CD8-positive, alpha-beta memory T cell (primary cell): ENCODE results near the gene SMYD3. TPM values are rescaled to one million over a fixed set of nuclear protein-coding genes. Genes with fewer than 3 reads are reported as not detected.

Experiments used
- CTCF ChIA-PET: fragments of 350-600 bp; sonication (Branson Sonifier 250); formaldehyde crosslinking; loops from one replicate; lab custom pipeline; 2021; ENCODE audit warnings: antibody characterized with exemption; lab: Charles Lee
- POLR2A ChIA-PET: fragments of 350-600 bp; sonication (Branson Sonifier 250); formaldehyde crosslinking; loops from one replicate; lab custom pipeline; 2021; ENCODE audit warnings: antibody characterized with exemption; lab: Charles Lee
- DNase-seq, 5 donors: peaks; one replicate each; pipeline versions ENCODE4 v3.0.0 to v3.0.0-alpha.2; 2020 to 2022; ENCODE audit warnings: mixed read lengths in 1 of 5
- H3K27ac ChIP-seq: one replicate; pipeline ENCODE4 v1.7.0; 2013; ENCODE audit warnings: low read depth, mild to moderate bottlenecking, low read length, moderate library complexity
- H3K27me3 ChIP-seq: 2 replicates; pipeline ENCODE4 v1.7.0; 2013; ENCODE audit warnings: low read length, mild to moderate bottlenecking; ENCODE audit not compliant: insufficient read depth, poor library complexity, severe bottlenecking
- H3K36me3 ChIP-seq: 2 replicates; pipeline ENCODE4 v1.7.0; 2013; ENCODE audit warnings: mild to moderate bottlenecking, low read length, moderate library complexity; ENCODE audit not compliant: insufficient read depth
- H3K4me1 ChIP-seq: 2 replicates; pipeline ENCODE4 v1.7.0; 2013; ENCODE audit warnings: mild to moderate bottlenecking, low read length, moderate library complexity; ENCODE audit not compliant: insufficient read depth
- H3K4me3 ChIP-seq: 2 replicates; pipeline ENCODE4 v1.7.0; 2013; ENCODE audit warnings: mild to moderate bottlenecking, low read length
- H3K9me3 ChIP-seq: 2 replicates; pipeline ENCODE4 v1.7.0; 2013; ENCODE audit warnings: mild to moderate bottlenecking, low read length
- H3K27ac Mint-ChIP-seq, 8 donors: one replicate each; pipeline ENCODE4 v1.8.0; 2020 to 2021; ENCODE audit warnings: mixed read lengths in 8 of 8, mild to moderate bottlenecking in 6 of 8, inconsistent platforms in 3 of 8, moderate library complexity in 3 of 8
- H3K27me3 Mint-ChIP-seq, 2 donors: one replicate each; pipeline ENCODE4 v1.8.0; 2020 to 2021; ENCODE audit warnings: mixed read lengths in 2 of 2, mild to moderate bottlenecking in 1 of 2, moderate library complexity in 1 of 2
- H3K36me3 Mint-ChIP-seq, 3 donors: one replicate each; pipeline ENCODE4 v1.8.0; 2020 to 2021; ENCODE audit warnings: mixed read lengths in 3 of 3, inconsistent platforms in 1 of 3, mild to moderate bottlenecking in 1 of 3
- H3K4me1 Mint-ChIP-seq, 3 donors: one replicate each; pipeline ENCODE4 v1.8.0; 2020 to 2021; ENCODE audit warnings: mixed read lengths in 3 of 3, inconsistent platforms in 1 of 3, mild to moderate bottlenecking in 1 of 3
- H3K4me3 Mint-ChIP-seq, 7 donors: one replicate each; pipeline ENCODE4 v1.8.0; 2020 to 2021; ENCODE audit warnings: mixed read lengths in 7 of 7, mild to moderate bottlenecking in 6 of 7, moderate library complexity in 4 of 7, inconsistent platforms in 2 of 7
- H3K9me3 Mint-ChIP-seq, 5 donors: one replicate each; pipeline ENCODE4 v1.8.0; 2020 to 2022; ENCODE audit warnings: mixed read lengths in 5 of 5, mild to moderate bottlenecking in 3 of 5, moderate library complexity in 2 of 5, inconsistent platforms in 1 of 5
- polyA plus RNA-seq: library from polyadenylated mRNA; unstranded; fragments of 300-500 nt; fragmentation: Illumina TruSeq; gene quantifications from one replicate; pipeline ENCODE4 v1.2.3, GENCODE V29; 2021
- total RNA-seq, 2 experiments: library from RNA; stranded (reverse); gene quantifications; one replicate each; pipeline ENCODE4 v1.2.3, GENCODE V29; 2021

The SMYD3 gene
- total and polyA plus RNA-seq, 3 experiments from 2014 or later, result 12.4 to 31.7 (median 14.5) TPM

DNA sequence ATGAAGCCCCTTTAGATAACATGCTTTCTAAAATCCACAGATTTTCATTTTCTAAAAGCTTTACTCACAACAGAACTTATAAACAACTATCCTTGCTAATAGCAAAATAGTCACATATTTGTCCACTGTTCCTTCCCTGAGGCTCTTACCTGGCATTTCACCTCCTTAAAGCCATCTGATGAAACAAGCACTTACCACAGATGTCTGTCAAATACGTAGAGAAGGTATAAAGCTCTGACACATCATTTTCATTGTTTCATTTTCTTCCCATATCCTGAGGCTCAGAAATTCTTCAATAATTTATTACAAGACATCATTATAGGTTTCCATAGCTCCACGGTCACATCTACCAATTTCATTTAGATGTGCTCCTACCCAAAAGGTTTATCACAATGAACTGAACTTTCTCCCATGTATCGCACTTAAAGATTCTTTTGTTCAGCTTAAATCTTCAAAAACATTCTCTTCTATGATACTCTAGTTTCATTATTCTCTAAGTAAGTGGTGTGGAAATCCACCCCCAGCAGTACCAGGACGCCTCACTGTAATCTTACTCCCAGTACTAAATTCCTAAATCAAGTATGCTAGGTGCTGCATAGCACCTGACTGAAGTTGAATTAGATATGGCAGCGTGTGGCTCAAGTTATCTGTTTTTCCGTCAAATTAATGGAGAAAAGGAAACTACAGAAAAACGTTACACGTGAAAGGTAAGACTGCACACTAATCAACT, 569.6 kb downstream of the SMYD3 start:
- POLR2A ChIA-PET, result no interaction called here
- no peak overlapping the region for H3K27ac Mint-ChIP-seq
- DNase-seq, result no peak
- Histone ChIP-seq H3K9me3 (no peaks in the 10 kb centered on the region), H3K27ac (no peak overlapping the region), H3K36me3 (peaks cover 4% of the 10 kb centered on the region), H3K4me1 (no peaks in the 10 kb centered on the region), H3K4me3 (no peak overlapping the region), H3K27me3 (no peaks in the 10 kb centered on the region)
- H3K4me1 Mint-ChIP-seq, result peaks cover 2 to 12% (median 11%) of the 10 kb centered on the region in 3 donors
- peaks cover 0 to 5% (median 3%) of the 10 kb centered on the region in 3 donors for H3K36me3 Mint-ChIP-seq
- no peaks in the 10 kb centered on the region for H3K27me3 Mint-ChIP-seq
- H3K4me3 Mint-ChIP-seq, result no peak overlapping the region
- no peaks in the 10 kb centered on the region for H3K9me3 Mint-ChIP-seq
- CTCF ChIA-PET, result no interaction called here

DNA sequence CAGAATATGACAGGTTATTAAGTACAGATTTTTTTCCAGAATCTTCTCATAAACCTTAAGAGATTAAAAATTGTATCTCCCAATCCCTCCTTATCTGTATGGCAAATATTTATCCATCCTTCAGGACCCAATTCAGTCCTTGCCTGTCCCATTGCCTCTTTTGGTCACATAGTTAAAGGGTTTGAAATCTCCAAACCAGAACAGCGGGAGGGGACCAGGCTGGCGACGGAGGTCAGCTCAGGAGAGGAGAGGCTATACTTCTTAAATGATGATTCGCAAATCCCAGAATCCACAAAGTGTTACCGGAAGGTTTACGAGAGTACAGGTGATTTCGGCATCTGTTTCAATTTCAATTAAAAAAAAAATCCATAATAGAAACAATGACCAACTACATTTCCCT, 572.7 kb downstream of the SMYD3 start:
- no peak overlapping the region for H3K4me3 Mint-ChIP-seq
- Histone ChIP-seq H3K36me3 (peaks cover 4% of the 10 kb centered on the region), H3K9me3 (no peaks in the 10 kb centered on the region), H3K27ac (no peak overlapping the region), H3K4me3 (no peak overlapping the region), H3K4me1 (no peaks in the 10 kb centered on the region), H3K27me3 (no peaks in the 10 kb centered on the region)
- no peak for DNase-seq
- H3K36me3 Mint-ChIP-seq, result peaks cover 7 to 20% (median 8%) of the 10 kb centered on the region in 3 donors
- ChIA-PET CTCF (no interaction called here), POLR2A (no interaction called here)
- H3K27me3 Mint-ChIP-seq, result no peaks in the 10 kb centered on the region
- H3K9me3 Mint-ChIP-seq, result no peaks in the 10 kb centered on the region
- H3K27ac Mint-ChIP-seq, result no peak overlapping the region
- H3K4me1 Mint-ChIP-seq, result no peaks in the 10 kb centered on the region

- Mint-ChIP-seq H3K27me3 (no peaks in the 10 kb centered on the region), H3K4me1 (no peaks in the 10 kb centered on the region), H3K4me3 (no peak overlapping the region), H3K27ac (no peak overlapping the region), H3K36me3 (peaks cover 11 to 24% (median 15%) of the 10 kb centered on the region in 3 donors), H3K9me3 (no peaks in the 10 kb centered on the region)
- Histone ChIP-seq H3K36me3 (peaks cover 4% of the 10 kb centered on the region), H3K9me3 (no peaks in the 10 kb centered on the region), H3K27me3 (no peaks in the 10 kb centered on the region), H3K27ac (no peak overlapping the region), H3K4me1 (no peaks in the 10 kb centered on the region), H3K4me3 (no peak overlapping the region)
- CTCF ChIA-PET, result no interaction called here
- POLR2A ChIA-PET, result no interaction called here
- no peak for DNase-seq
These were observed 573.5 kb downstream of the SMYD3 start for GRCh38 chr1:245933431-245934045.

DNA sequence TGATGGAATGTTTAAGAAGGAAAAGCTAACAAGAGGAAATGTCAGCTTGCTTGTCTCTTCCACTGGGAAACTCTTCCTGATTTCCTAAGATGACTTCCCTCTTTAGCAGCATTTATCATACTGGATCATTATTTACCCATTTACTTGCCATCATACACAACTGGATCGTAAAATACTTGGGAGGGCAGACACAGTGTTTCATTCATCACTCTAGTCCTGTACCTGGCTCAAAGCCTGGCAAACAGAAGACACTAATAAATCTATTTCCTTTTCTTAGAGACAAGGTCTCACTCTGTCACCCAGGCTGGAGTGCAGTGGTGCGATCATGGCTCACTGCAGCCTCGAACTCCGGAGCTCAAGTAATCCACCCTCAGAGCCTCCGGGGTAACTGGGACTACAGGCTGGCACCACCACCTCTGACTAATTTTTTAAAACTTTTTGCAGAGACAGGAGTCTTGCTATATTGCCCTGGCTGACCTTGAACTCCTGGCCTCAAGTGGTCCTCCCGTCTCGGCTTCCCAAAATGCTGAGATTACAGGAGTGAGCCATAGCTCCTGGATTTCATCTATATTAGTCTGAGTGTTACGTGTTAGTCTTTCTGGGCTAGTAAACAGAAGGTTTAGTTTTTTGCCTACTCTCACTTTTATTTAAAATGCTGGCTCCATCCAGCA, 574.6 kb downstream of the SMYD3 start:
- H3K9me3 ChIP-seq, result no peaks in the 10 kb centered on the region
- no peak overlapping the region for H3K27ac ChIP-seq
- Mint-ChIP-seq H3K27ac (no peak overlapping the region), H3K9me3 (no peaks in the 10 kb centered on the region), H3K4me3 (no peak overlapping the region), H3K36me3 (peaks cover 15 to 31% (median 21%) of the 10 kb centered on the region in 3 donors), H3K27me3 (no peaks in the 10 kb centered on the region), H3K4me1 (no peaks in the 10 kb centered on the region)
- CTCF ChIA-PET, result no interaction called here
- POLR2A ChIA-PET, result no interaction called here
- no peak for DNase-seq
- H3K27me3 ChIP-seq, result no peaks in the 10 kb centered on the region
- H3K4me1 ChIP-seq, result no peaks in the 10 kb centered on the region
- H3K4me3 ChIP-seq, result no peak overlapping the region
- H3K36me3 ChIP-seq, result peaks cover 3% of the 10 kb centered on the region

GRCh38 chr1:245931450-245931849, 575.6 kb downstream of the SMYD3 start:
- POLR2A ChIA-PET, result no interaction called here

GRCh38 chr1:245929224-245929623, 577.9 kb downstream of the SMYD3 start:
- no peaks in the 10 kb centered on the region for H3K9me3 Mint-ChIP-seq
- CTCF ChIA-PET, result interaction anchor here (1.2 kb wide), 1 partner anchor 17 kb away, joined by 3 read pairs; no protein-coding TSS in a partner anchor
- POLR2A ChIA-PET, result no interaction called here
- no peaks in the 10 kb centered on the region for H3K27me3 Mint-ChIP-seq
- Histone ChIP-seq H3K4me3 (no peak overlapping the region), H3K27ac (no peak overlapping the region), H3K36me3 (no peaks in the 10 kb centered on the region), H3K27me3 (no peaks in the 10 kb centered on the region), H3K4me1 (no peaks in the 10 kb centered on the region), H3K9me3 (no peaks in the 10 kb centered on the region)
- H3K4me1 Mint-ChIP-seq, result no peaks in the 10 kb centered on the region
- DNase-seq, result no peak
- no peak overlapping the region for H3K4me3 Mint-ChIP-seq
- H3K36me3 Mint-ChIP-seq, result peaks cover 24 to 42% (median 35%) of the 10 kb centered on the region in 3 donors
- H3K27ac Mint-ChIP-seq, result no peak overlapping the region

More at GRCh38 chr1:245931450-245931849, 575.6 kb downstream of the SMYD3 start:
- no peaks in the 10 kb centered on the region for H3K4me1 Mint-ChIP-seq
- peaks cover 15 to 30% (median 27%) of the 10 kb centered on the region in 3 donors for H3K36me3 Mint-ChIP-seq
- H3K4me1 ChIP-seq, result no peaks in the 10 kb centered on the region
- H3K27me3 Mint-ChIP-seq, result no peaks in the 10 kb centered on the region
- CTCF ChIA-PET, result no interaction called here
- H3K4me3 Mint-ChIP-seq, result no peak overlapping the region
- H3K27me3 ChIP-seq, result no peaks in the 10 kb centered on the region
- no peak overlapping the region for H3K4me3 ChIP-seq
- H3K27ac ChIP-seq, result no peak overlapping the region
- no peaks in the 10 kb centered on the region for H3K9me3 Mint-ChIP-seq
- H3K36me3 ChIP-seq, result no peaks in the 10 kb centered on the region
- H3K27ac Mint-ChIP-seq, result no peak overlapping the region
- H3K9me3 ChIP-seq, result no peaks in the 10 kb centered on the region
- DNase-seq, result no peak

GRCh38 chr1:245926888-245927287, 580.2 kb downstream of the SMYD3 start:
- CTCF ChIA-PET, result no interaction called here
- H3K27ac ChIP-seq, result no peak overlapping the region
- Mint-ChIP-seq H3K27me3 (no peaks in the 10 kb centered on the region), H3K9me3 (no peaks in the 10 kb centered on the region), H3K27ac (no peak overlapping the region), H3K4me3 (no peak overlapping the region), H3K4me1 (no peaks in the 10 kb centered on the region), H3K36me3 (peaks cover 30 to 57% (median 37%) of the 10 kb centered on the region in 3 donors)
- H3K9me3 ChIP-seq, result no peaks in the 10 kb centered on the region
- H3K27me3 ChIP-seq, result no peaks in the 10 kb centered on the region
- DNase-seq, result no peak
- POLR2A ChIA-PET, result no interaction called here
- no peaks in the 10 kb centered on the region for H3K36me3 ChIP-seq
- no peak overlapping the region for H3K4me3 ChIP-seq
- no peaks in the 10 kb centered on the region for H3K4me1 ChIP-seq

DNA sequence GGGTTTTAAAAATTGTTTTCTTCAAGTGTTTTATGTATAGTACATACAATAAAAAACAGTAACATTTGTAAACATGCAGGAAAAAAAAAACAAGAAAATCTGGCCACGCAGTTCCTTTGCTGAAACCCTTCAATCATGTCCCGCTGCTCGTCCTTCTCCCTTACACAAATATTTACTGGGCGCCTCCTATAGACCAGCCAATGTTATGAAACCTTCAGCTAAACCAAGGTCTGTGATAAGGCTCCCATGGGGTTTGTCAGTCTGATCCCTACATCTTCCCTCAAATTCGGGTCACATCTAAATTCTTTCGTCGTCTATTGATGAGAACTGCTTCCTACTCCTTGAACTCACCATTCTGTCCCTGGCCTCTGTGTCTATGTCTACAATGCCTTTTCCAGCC, 583.9 kb downstream of the SMYD3 start:
- Mint-ChIP-seq H3K4me1 (no peaks in the 10 kb centered on the region), H3K36me3 (peaks cover 22 to 53% (median 25%) of the 10 kb centered on the region in 3 donors), H3K4me3 (no peak overlapping the region), H3K9me3 (peaks cover 0 to 4% (median 0%) of the 10 kb centered on the region in 5 donors), H3K27me3 (no peaks in the 10 kb centered on the region), H3K27ac (no peak overlapping the region)
- no peaks in the 10 kb centered on the region for H3K27me3 ChIP-seq
- no peaks in the 10 kb centered on the region for H3K4me1 ChIP-seq
- no peaks in the 10 kb centered on the region for H3K36me3 ChIP-seq
- ChIA-PET POLR2A (no interaction called here), CTCF (no interaction called here)
- H3K27ac ChIP-seq, result no peak overlapping the region
- DNase-seq, result no peak
- H3K4me3 ChIP-seq, result no peak overlapping the region
- H3K9me3 ChIP-seq, result no peaks in the 10 kb centered on the region
